ENCODE measurements around the gene PANK3.
"Not testable (repeated sequence)": the region's sequence is repeated elsewhere in the genome, so short reads cannot be mapped to it uniquely, and the experiment has no call there.

Gene PANK3

GRCh38 chr5:168596927-168597326 lies 17.8 kb upstream of the PANK3 start:
- Histone ChIP-seq H3K9me3 (ENCODE audit: control insufficient read depth in 2 of 2, low read length in 2 of 2) (no peaks in the 10 kb centered on the region), H3K4me3 (ENCODE audit: low read length in 2 of 2) (no peak overlapping the region), H3K27ac (ENCODE audit: low read depth in 2 of 2, low read length in 2 of 2) (no peak overlapping the region), H3K36me3 (ENCODE audit: control insufficient read depth in 2 of 2, insufficient read depth in 2 of 2, low read length in 2 of 2) (no peaks in the 10 kb centered on the region), H3K9ac (ENCODE audit: low read depth in 1 of 2, low read length in 2 of 2) (no peak overlapping the region), H3K27me3 (ENCODE audit: control insufficient read depth in 2 of 2, insufficient read depth in 2 of 2, low read length in 2 of 2) (no peaks in the 10 kb centered on the region), H3K4me1 (ENCODE audit: control insufficient read depth in 2 of 2, insufficient read depth in 2 of 2, low read length in 2 of 2) (peaks cover 12 to 14% of the 10 kb centered on the region in 2 donors)

GRCh38 chr5:168596122-168596521 lies 17.0 kb upstream of the PANK3 start:
- not testable (repeated sequence) for H3K9ac ChIP-seq (ENCODE audit: low read depth in 1 of 2, low read length in 2 of 2); H3K9me3 ChIP-seq (ENCODE audit: control insufficient read depth in 2 of 2, low read length in 2 of 2); H3K4me3 ChIP-seq (ENCODE audit: low read length in 2 of 2); H3K27me3 ChIP-seq (ENCODE audit: control insufficient read depth in 2 of 2, insufficient read depth in 2 of 2, low read length in 2 of 2); H3K27ac ChIP-seq (ENCODE audit: low read depth in 2 of 2, low read length in 2 of 2); H3K36me3 ChIP-seq (ENCODE audit: control insufficient read depth in 2 of 2, insufficient read depth in 2 of 2, low read length in 2 of 2)
- peaks cover 15 to 20% of the 10 kb centered on the region in 2 donors for H3K4me1 ChIP-seq (ENCODE audit: control insufficient read depth in 2 of 2, insufficient read depth in 2 of 2, low read length in 2 of 2)

GRCh38 chr5:168592014-168592368 lies 12.8 kb upstream of the PANK3 start:
- peak overlapping the region; percentile 81 to 83 for H3K27ac ChIP-seq (ENCODE audit: low read depth in 2 of 2, low read length in 2 of 2)
- no peaks in the 10 kb centered on the region for H3K27me3 ChIP-seq (ENCODE audit: control insufficient read depth in 2 of 2, insufficient read depth in 2 of 2, low read length in 2 of 2)
- H3K36me3 ChIP-seq (ENCODE audit: control insufficient read depth in 2 of 2, insufficient read depth in 2 of 2, low read length in 2 of 2): no peaks in the 10 kb centered on the region
- H3K4me3 ChIP-seq (ENCODE audit: low read length in 2 of 2): peak overlapping the region in 1 of 2 donors; percentile 41
- peak overlapping the region in 1 of 2 donors; percentile 28 for H3K9ac ChIP-seq (ENCODE audit: low read depth in 1 of 2, low read length in 2 of 2)
- peaks cover 20 to 28% of the 10 kb centered on the region in 2 donors for H3K4me1 ChIP-seq (ENCODE audit: control insufficient read depth in 2 of 2, insufficient read depth in 2 of 2, low read length in 2 of 2)
- H3K9me3 ChIP-seq (ENCODE audit: control insufficient read depth in 2 of 2, low read length in 2 of 2): no peaks in the 10 kb centered on the region

- no peaks in the 10 kb centered on the region for H3K9me3 ChIP-seq (ENCODE audit: control insufficient read depth in 2 of 2, low read length in 2 of 2)
- H3K27ac ChIP-seq (ENCODE audit: low read depth in 2 of 2, low read length in 2 of 2): peak overlapping the region; percentile 81 to 83
- H3K4me1 ChIP-seq (ENCODE audit: control insufficient read depth in 2 of 2, insufficient read depth in 2 of 2, low read length in 2 of 2): peaks cover 20 to 28% of the 10 kb centered on the region in 2 donors
- peak overlapping the region; percentile 28 to 47 for H3K9ac ChIP-seq (ENCODE audit: low read depth in 1 of 2, low read length in 2 of 2)
- no peaks in the 10 kb centered on the region for H3K27me3 ChIP-seq (ENCODE audit: control insufficient read depth in 2 of 2, insufficient read depth in 2 of 2, low read length in 2 of 2)
- H3K36me3 ChIP-seq (ENCODE audit: control insufficient read depth in 2 of 2, insufficient read depth in 2 of 2, low read length in 2 of 2): no peaks in the 10 kb centered on the region
- peak overlapping the region; percentile 45 to 49 for H3K4me3 ChIP-seq (ENCODE audit: low read length in 2 of 2)
Measured at GRCh38 chr5:168591302-168592013, 12.3 kb upstream of the PANK3 start.

GRCh38 chr5:168590666-168591065 lies 11.5 kb upstream of the PANK3 start:
- Histone ChIP-seq H3K4me3 (ENCODE audit: low read length in 2 of 2) (peak overlapping the region in 1 of 2 donors; percentile 45), H3K9ac (ENCODE audit: low read depth in 1 of 2, low read length in 2 of 2) (peak overlapping the region in 1 of 2 donors; percentile 2), H3K27me3 (ENCODE audit: control insufficient read depth in 2 of 2, insufficient read depth in 2 of 2, low read length in 2 of 2) (no peaks in the 10 kb centered on the region), H3K27ac (ENCODE audit: low read depth in 2 of 2, low read length in 2 of 2) (peak overlapping the region; percentile 81 to 83), H3K4me1 (ENCODE audit: control insufficient read depth in 2 of 2, insufficient read depth in 2 of 2, low read length in 2 of 2) (peaks cover 20 to 30% of the 10 kb centered on the region in 2 donors), H3K36me3 (ENCODE audit: control insufficient read depth in 2 of 2, insufficient read depth in 2 of 2, low read length in 2 of 2) (no peaks in the 10 kb centered on the region), H3K9me3 (ENCODE audit: control insufficient read depth in 2 of 2, low read length in 2 of 2) (no peaks in the 10 kb centered on the region)

GRCh38 chr5:168587987-168588386 lies 8.8 kb upstream of the PANK3 start:
- H3K27ac ChIP-seq (ENCODE audit: low read depth in 2 of 2, low read length in 2 of 2): no peak overlapping the region
- H3K27me3 ChIP-seq (ENCODE audit: control insufficient read depth in 2 of 2, insufficient read depth in 2 of 2, low read length in 2 of 2): no peaks in the 10 kb centered on the region
- H3K9ac ChIP-seq (ENCODE audit: low read depth in 1 of 2, low read length in 2 of 2): no peak overlapping the region
- H3K9me3 ChIP-seq (ENCODE audit: control insufficient read depth in 2 of 2, low read length in 2 of 2): no peaks in the 10 kb centered on the region
- H3K4me1 ChIP-seq (ENCODE audit: control insufficient read depth in 2 of 2, insufficient read depth in 2 of 2, low read length in 2 of 2): peaks cover 20 to 30% of the 10 kb centered on the region in 2 donors
- no peaks in the 10 kb centered on the region for H3K36me3 ChIP-seq (ENCODE audit: control insufficient read depth in 2 of 2, insufficient read depth in 2 of 2, low read length in 2 of 2)
- no peak overlapping the region for H3K4me3 ChIP-seq (ENCODE audit: low read length in 2 of 2)

GRCh38 chr5:168585119-168585856 lies 6.1 kb upstream of the PANK3 start:
- no peak overlapping the region for H3K9ac ChIP-seq (ENCODE audit: low read depth in 1 of 2, low read length in 2 of 2)
- H3K9me3 ChIP-seq (ENCODE audit: control insufficient read depth in 2 of 2, low read length in 2 of 2): no peaks in the 10 kb centered on the region
- H3K27ac ChIP-seq (ENCODE audit: low read depth in 2 of 2, low read length in 2 of 2): no peak overlapping the region

GRCh38 chr5:168583742-168584482 lies 4.7 kb upstream of the PANK3 start:
- Histone ChIP-seq H3K9ac (ENCODE audit: low read depth in 1 of 2, low read length in 2 of 2) (no peak overlapping the region), H3K27ac (ENCODE audit: low read depth in 2 of 2, low read length in 2 of 2) (no peak overlapping the region), H3K4me1 (ENCODE audit: control insufficient read depth in 2 of 2, insufficient read depth in 2 of 2, low read length in 2 of 2) (peaks cover 8 to 9% of the 10 kb centered on the region in 2 donors), H3K27me3 (ENCODE audit: control insufficient read depth in 2 of 2, insufficient read depth in 2 of 2, low read length in 2 of 2) (no peaks in the 10 kb centered on the region), H3K9me3 (ENCODE audit: control insufficient read depth in 2 of 2, low read length in 2 of 2) (no peaks in the 10 kb centered on the region), H3K4me3 (ENCODE audit: low read length in 2 of 2) (no peak overlapping the region), H3K36me3 (ENCODE audit: control insufficient read depth in 2 of 2, insufficient read depth in 2 of 2, low read length in 2 of 2) (no peaks in the 10 kb centered on the region)

More at GRCh38 chr5:168585119-168585856, 6.1 kb upstream of the PANK3 start:
- Histone ChIP-seq H3K27me3 (ENCODE audit: control insufficient read depth in 2 of 2, insufficient read depth in 2 of 2, low read length in 2 of 2) (no peaks in the 10 kb centered on the region), H3K4me1 (ENCODE audit: control insufficient read depth in 2 of 2, insufficient read depth in 2 of 2, low read length in 2 of 2) (peaks cover 10 to 13% of the 10 kb centered on the region in 2 donors), H3K4me3 (ENCODE audit: low read length in 2 of 2) (no peak overlapping the region), H3K36me3 (ENCODE audit: control insufficient read depth in 2 of 2, insufficient read depth in 2 of 2, low read length in 2 of 2) (no peaks in the 10 kb centered on the region)

GRCh38 chr5:168580814-168581469 lies 1.8 kb upstream of the PANK3 start:
- H3K9me3 ChIP-seq (ENCODE audit: control insufficient read depth in 2 of 2, low read length in 2 of 2); H3K27me3 ChIP-seq (ENCODE audit: control insufficient read depth in 2 of 2, insufficient read depth in 2 of 2, low read length in 2 of 2); H3K36me3 ChIP-seq (ENCODE audit: control insufficient read depth in 2 of 2, insufficient read depth in 2 of 2, low read length in 2 of 2); H3K4me3 ChIP-seq (ENCODE audit: low read length in 2 of 2); H3K9ac ChIP-seq (ENCODE audit: low read depth in 1 of 2, low read length in 2 of 2); H3K27ac ChIP-seq (ENCODE audit: low read depth in 2 of 2, low read length in 2 of 2); H3K4me1 ChIP-seq (ENCODE audit: control insufficient read depth in 2 of 2, insufficient read depth in 2 of 2, low read length in 2 of 2): not testable (repeated sequence)

GRCh38 chr5:168580227-168580508 lies 1.0 kb upstream of the PANK3 start:
- H3K4me3 ChIP-seq (ENCODE audit: low read length in 2 of 2): peak overlapping the region; percentile 86 to 97

More at GRCh38 chr5:168580227-168580508, 1.0 kb upstream of the PANK3 start:
- no peaks in the 10 kb centered on the region for H3K9me3 ChIP-seq (ENCODE audit: control insufficient read depth in 2 of 2, low read length in 2 of 2)
- peaks cover 5 to 14% of the 10 kb centered on the region in 2 donors for H3K4me1 ChIP-seq (ENCODE audit: control insufficient read depth in 2 of 2, insufficient read depth in 2 of 2, low read length in 2 of 2)
- H3K36me3 ChIP-seq (ENCODE audit: control insufficient read depth in 2 of 2, insufficient read depth in 2 of 2, low read length in 2 of 2): no peaks in the 10 kb centered on the region
- H3K27me3 ChIP-seq (ENCODE audit: control insufficient read depth in 2 of 2, insufficient read depth in 2 of 2, low read length in 2 of 2): no peaks in the 10 kb centered on the region
- peak overlapping the region; percentile 87 to 96 for H3K27ac ChIP-seq (ENCODE audit: low read depth in 2 of 2, low read length in 2 of 2)
- H3K9ac ChIP-seq (ENCODE audit: low read depth in 1 of 2, low read length in 2 of 2): peak overlapping the region; percentile 97
